ENCODE results near the gene NANOGP8.

Gene NANOGP8

DNA sequence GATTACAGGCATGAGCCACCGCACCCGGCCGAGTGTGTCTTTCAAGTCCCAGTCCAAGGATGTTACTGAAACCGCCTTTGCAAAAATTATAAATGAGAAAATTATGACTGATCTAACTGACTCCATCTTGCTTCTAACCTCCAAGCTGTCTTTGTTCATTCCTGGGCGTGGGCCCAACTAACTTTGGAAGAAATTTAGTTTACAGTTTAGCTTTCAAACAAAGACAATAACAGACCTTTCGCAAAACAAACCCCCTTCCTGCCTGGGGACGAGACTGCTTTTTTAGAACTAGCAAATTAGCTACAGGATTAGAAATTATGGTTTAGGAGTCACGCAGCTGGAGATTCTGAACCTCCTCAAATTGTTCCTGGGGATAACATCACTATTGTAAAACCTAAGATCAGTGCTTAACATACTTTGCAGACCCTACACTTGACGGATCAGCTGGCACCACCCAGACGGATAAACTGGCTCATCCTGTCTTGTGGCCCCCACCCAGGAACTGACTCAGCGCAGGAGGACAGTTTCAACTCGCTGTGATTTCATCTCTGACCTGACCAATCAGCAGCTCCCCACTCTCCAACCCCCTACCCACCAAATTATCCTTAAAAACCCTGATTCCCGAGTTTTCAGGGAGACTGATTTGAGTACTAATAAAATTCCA lies 23.8 kb downstream of the NANOGP8 start:
- no peak for DNase-seq (ENCODE audit: low read depth in 1 of 2, low spot score in 1 of 2)

DNA sequence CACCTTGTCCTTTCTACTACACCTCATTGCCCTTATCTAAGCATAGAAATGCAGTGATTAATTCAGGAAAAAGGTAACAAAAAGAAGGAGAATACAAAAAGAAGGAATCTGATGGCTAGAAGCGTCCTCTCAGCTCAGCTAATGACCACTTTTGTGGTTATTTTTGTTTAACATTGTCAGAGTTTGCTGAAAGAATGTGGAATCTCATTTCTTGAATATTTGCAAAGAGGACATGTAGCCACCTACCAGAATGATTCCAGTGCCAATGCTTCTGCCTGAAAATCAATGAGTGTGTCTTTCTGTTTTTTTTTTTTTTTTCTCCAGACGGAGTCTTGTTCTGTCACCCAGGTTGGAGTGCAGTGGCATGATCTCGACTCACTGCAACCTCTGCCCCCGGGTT lies 24.5 kb downstream of the NANOGP8 start:
- no peak for DNase-seq (ENCODE audit: low read depth in 1 of 2, low spot score in 1 of 2)

DNA sequence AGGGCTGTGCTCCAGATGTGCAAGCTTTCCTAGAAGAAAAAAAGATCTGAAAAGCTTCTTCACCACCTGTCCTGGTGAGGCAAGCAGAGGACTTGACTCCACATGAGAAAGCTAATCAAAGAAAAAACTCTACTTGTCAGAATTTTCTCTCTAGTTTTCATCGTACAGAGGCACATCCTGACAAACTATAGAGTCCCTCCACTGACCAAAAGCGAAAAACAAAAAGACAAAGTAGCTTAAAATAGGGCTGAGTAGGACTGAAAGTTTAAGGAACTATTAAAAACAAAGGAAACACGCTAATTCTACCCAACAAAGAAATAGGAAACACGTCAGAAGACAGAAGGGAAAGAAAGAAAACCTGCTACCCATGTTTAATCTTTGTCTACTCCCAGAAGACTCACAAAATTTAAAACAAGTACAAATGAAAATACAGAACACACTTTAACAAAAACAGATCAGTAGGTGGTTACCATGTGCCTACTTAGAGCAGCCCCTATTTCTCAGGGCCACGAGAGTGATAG lies 26.5 kb downstream of the NANOGP8 start:
- DNase-seq (ENCODE audit: low read depth in 1 of 2, low spot score in 1 of 2), result no peak

- no peak for DNase-seq (ENCODE audit: low read depth in 1 of 2, low spot score in 1 of 2)
Measured at GRCh38 chr15:35055416-35056105, 29.5 kb downstream of the NANOGP8 start.

GRCh38 chr15:35054380-35054779 lies 30.7 kb downstream of the NANOGP8 start:
- DNase-seq (ENCODE audit: low read depth in 1 of 2, low spot score in 1 of 2), result no peak

DNA sequence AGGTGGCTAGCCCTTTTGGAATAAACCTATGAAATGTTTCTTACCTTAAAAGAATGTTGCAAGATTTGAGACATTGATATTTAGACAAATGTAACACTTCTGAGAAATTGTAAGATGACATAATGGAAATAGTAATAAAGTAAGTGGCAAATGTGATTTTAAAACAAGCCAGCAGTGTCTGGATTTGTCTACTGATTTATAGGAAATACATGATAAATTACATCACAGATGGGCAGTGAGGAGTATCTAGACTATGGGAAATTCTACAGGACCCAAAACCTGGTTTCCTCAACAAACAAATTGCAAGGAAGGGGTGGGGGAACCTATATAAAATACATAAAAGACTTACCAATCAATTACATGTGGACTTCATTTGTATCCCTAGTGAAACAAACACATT lies 37.1 kb downstream of the NANOGP8 start:
- DNase-seq (ENCODE audit: low read depth in 1 of 2, low spot score in 1 of 2), result no peak

- DNase-seq (ENCODE audit: low read depth in 1 of 2, low spot score in 1 of 2), result no peak
Measured at GRCh38 chr15:35047528-35047927, 37.6 kb downstream of the NANOGP8 start.

GRCh38 chr15:35043373-35044095 lies 41.6 kb downstream of the NANOGP8 start:
- DNase-seq (ENCODE audit: low read depth in 1 of 2, low spot score in 1 of 2), result no peak

DNA sequence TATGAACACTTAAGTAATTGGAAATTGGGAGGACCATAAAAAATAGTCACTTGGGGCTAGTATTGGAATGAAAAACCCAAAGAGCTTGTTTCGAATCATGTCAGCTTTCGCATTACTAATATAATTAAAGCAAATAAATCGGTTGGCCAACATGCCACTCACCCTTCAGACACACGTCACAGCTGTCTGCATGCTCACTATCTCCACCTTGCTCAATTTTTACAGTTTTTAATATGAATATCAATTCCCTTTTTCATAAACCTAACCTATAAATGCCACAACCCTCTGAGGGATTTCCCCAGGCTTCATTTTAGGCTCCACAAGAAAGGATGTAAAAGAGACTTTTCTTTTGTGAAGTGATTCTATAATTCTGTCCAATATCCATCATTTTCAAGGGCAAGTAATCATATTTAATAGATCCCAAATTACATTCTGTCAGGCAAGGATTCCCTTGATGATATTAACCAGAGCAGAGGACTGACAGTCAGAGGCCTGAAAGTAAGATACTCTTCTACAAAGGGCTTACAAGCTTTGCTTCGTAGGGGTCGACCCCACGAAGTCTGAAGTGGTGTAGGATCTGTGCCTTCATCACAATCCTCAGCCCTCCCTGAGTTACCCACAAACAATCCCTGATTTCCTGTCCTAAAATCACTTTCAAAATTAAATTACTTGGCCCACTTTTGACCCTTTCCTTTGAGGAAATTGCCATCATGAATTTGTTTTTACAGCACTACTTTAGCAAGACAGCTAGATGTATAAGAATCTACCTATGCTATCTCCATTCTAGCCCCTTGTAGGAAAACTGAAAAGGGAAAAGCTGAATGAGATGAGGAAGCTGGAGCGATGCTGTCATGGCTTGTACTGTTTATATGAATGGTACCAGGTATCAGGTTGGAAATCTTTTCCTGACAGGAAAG lies 44.5 kb downstream of the NANOGP8 start:
- no peak for DNase-seq (ENCODE audit: low read depth in 1 of 2, low spot score in 1 of 2)

DNA sequence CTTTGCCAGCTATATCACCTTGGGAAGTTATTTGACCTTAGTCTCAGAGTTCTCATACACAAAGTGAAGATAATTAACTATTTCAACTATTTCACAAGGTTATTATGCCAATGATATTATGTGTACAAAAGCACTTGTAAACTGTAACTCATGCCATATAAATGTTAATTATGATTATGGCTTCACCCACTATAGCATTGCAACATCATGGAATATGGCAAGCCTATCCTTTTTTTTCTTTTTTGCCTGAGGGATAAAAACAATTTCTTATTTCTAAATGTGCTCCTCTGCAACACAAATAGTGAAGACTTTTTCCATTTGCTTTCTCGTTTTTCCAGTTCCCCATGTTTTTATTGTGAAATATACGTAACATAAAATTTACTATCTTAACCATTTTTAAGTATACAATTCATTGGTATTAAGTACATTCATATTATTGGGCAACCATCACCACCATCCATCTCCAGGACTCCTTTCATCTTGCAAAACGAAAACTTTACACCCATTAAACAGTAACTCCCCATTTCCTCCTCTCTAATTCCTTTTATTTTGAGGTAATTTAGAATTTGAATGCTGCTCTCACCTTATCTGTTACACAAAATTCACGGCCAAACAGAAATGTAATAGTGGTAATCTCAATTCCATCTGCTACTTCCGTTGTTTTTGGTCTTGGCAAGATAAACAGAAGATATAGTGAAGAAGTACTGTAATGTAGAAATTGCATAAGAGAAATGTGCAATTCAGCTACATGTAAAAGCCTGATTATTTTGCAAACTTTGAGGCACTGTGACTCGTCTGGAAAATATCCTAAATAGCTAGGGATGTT lies 46.3 kb downstream of the NANOGP8 start:
- no peak for DNase-seq (ENCODE audit: low read depth in 1 of 2, low spot score in 1 of 2)
